Measurements from ENCODE around the gene ARL4A.
"Not testable (repeated sequence)": the region's sequence is repeated elsewhere in the genome, so short reads cannot be mapped to it uniquely, and the experiment has no call there.

ARL4A gene

GRCh38 chr7:12685550-12685949 is 1.9 kb upstream of the ARL4A start:
- Histone ChIP-seq H3K27ac (ENCODE audit: low read length) (no peak overlapping the region), H3K79me2 (ENCODE audit: low read length) (no peaks in the 10 kb centered on the region), H3K9ac (ENCODE audit: low read length) (no peak overlapping the region), H3K36me3 (replicated peaks; ENCODE audit: low read depth, low read length) (no peaks in the 10 kb centered on the region), H4K20me1 (ENCODE audit: insufficient read depth, low read length) (no peaks in the 10 kb centered on the region), H3K4me2 (ENCODE audit: low read length) (no peak overlapping the region), H2AFZ (ENCODE audit: low read depth, low read length) (no peak overlapping the region), H3K27me3 (ENCODE audit: low read depth, low read length) (no peaks in the 10 kb centered on the region), H3K9me3 (ENCODE audit: insufficient read depth, low read length) (no peaks in the 10 kb centered on the region), H3K4me1 (ENCODE audit: low read length) (peaks cover 7% of the 10 kb centered on the region; the same call in 1 of the 2 replicates), H3K4me3 (ENCODE audit: low read length) (no peak overlapping the region)
- TF ChIP-seq CTCF (IDR thresholded peaks at IDR 0.05; ENCODE audit: low read depth, low read length) (no peak), EZH2phosphoT487 (IDR thresholded peaks at IDR 0.05; ENCODE audit: low read depth) (no peak)

- no peaks in the 10 kb centered on the region for H3K27me3 ChIP-seq (ENCODE audit: low read depth, low read length)
- H3K4me3 ChIP-seq (ENCODE audit: low read length) = no peak overlapping the region
- H3K9me3 ChIP-seq (ENCODE audit: insufficient read depth, low read length) = no peaks in the 10 kb centered on the region
- no peak overlapping the region for H3K4me2 ChIP-seq (ENCODE audit: low read length)
- H3K4me1 ChIP-seq (ENCODE audit: low read length) = peaks cover 7% of the 10 kb centered on the region; the same call in 1 of the 2 replicates
- H3K27ac ChIP-seq (ENCODE audit: low read length) = no peak overlapping the region
- no peaks in the 10 kb centered on the region for H4K20me1 ChIP-seq (ENCODE audit: insufficient read depth, low read length)
- TF ChIP-seq EZH2phosphoT487 (IDR thresholded peaks at IDR 0.05; ENCODE audit: low read depth) (no peak), CTCF (IDR thresholded peaks at IDR 0.05; ENCODE audit: low read depth, low read length) (no peak)
- H2AFZ ChIP-seq (ENCODE audit: low read depth, low read length) = no peak overlapping the region
- H3K79me2 ChIP-seq (ENCODE audit: low read length) = no peaks in the 10 kb centered on the region
- H3K9ac ChIP-seq (ENCODE audit: low read length) = no peak overlapping the region
- no peaks in the 10 kb centered on the region for H3K36me3 ChIP-seq (replicated peaks; ENCODE audit: low read depth, low read length)
Observed at GRCh38 chr7:12686234-12686890, 1.1 kb upstream of the ARL4A start.

GRCh38 chr7:12687718-12688171 is 312 bp downstream of the ARL4A start:
- H3K9ac ChIP-seq (ENCODE audit: low read length) = no peak overlapping the region
- no peak overlapping the region for H3K4me3 ChIP-seq (ENCODE audit: low read length)
- no peak overlapping the region for H3K27ac ChIP-seq (ENCODE audit: low read length)
- H2AFZ ChIP-seq (ENCODE audit: low read depth, low read length) = no peak overlapping the region
- peaks cover 7% of the 10 kb centered on the region; the same call in 1 of the 2 replicates for H3K4me1 ChIP-seq (ENCODE audit: low read length)
- no peaks in the 10 kb centered on the region for H3K27me3 ChIP-seq (ENCODE audit: low read depth, low read length)
- no peaks in the 10 kb centered on the region for H3K36me3 ChIP-seq (replicated peaks; ENCODE audit: low read depth, low read length)
- H3K9me3 ChIP-seq (ENCODE audit: insufficient read depth, low read length) = no peaks in the 10 kb centered on the region
- no peaks in the 10 kb centered on the region for H4K20me1 ChIP-seq (ENCODE audit: insufficient read depth, low read length)
- H3K4me2 ChIP-seq (ENCODE audit: low read length) = no peak overlapping the region
- no peak for TF ChIP-seq CTCF (IDR thresholded peaks at IDR 0.05; ENCODE audit: low read depth, low read length)
- TF ChIP-seq EZH2phosphoT487 (IDR thresholded peaks at IDR 0.05; ENCODE audit: low read depth) = no peak
- H3K79me2 ChIP-seq (ENCODE audit: low read length) = no peaks in the 10 kb centered on the region

- H3K4me2 ChIP-seq (ENCODE audit: low read length); H3K4me3 ChIP-seq (ENCODE audit: low read length): not testable (repeated sequence)
Observed at GRCh38 chr7:12688485-12689170, 1.2 kb downstream of the ARL4A start.

More at GRCh38 chr7:12688485-12689170, 1.2 kb downstream of the ARL4A start:
- not testable (repeated sequence) for H2AFZ ChIP-seq (ENCODE audit: low read depth, low read length); H3K9me3 ChIP-seq (ENCODE audit: insufficient read depth, low read length); H3K36me3 ChIP-seq (replicated peaks; ENCODE audit: low read depth, low read length); H3K79me2 ChIP-seq (ENCODE audit: low read length); H3K4me1 ChIP-seq (ENCODE audit: low read length); H4K20me1 ChIP-seq (ENCODE audit: insufficient read depth, low read length); H3K27me3 ChIP-seq (ENCODE audit: low read depth, low read length); H3K27ac ChIP-seq (ENCODE audit: low read length); H3K9ac ChIP-seq (ENCODE audit: low read length)

All from OCI-LY3 (cell line).